ENCODE measurements around the gene PTGES3L. TPM values are rescaled to one million over a fixed set of nuclear protein-coding genes. Genes with fewer than 3 reads are reported as not detected.

The PTGES3L gene
- total and polyA plus RNA-seq, 2 of the 13 experiments (the other 11 are each of a cell fraction or from before 2014, with no cell fraction given), result 1.2 to 2.9 TPM

DNA sequence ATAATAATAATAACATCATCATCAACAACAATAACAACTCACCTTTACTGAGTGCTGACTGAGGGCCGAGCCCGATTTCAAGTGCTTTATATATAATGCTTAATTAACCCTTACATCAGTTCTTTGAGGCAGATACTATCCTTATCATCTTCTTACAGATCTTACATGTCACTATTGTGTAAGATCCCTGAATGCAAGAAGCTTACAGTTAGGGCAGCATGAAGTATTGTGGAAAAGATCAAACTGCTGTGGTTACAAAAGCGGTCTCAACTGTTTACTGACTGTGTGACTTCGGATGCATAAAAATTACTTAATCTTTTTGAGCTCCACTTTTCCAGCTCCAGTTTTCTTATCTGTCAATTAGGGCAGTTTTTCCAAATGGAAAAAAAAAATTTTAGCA, 39.1 kb upstream of the PTGES3L start:
- no peaks in the 10 kb centered on the region; a peak in 1 of 5 replicates for H3K27me3 ChIP-seq (ENCODE audit: control insufficient read depth in 1 of 2, insufficient read depth in 2 of 2, low read length in 2 of 2)
- H3K79me2 ChIP-seq (ENCODE audit: insufficient read depth, low read length), result peaks cover 26% of the 10 kb centered on the region

DNA sequence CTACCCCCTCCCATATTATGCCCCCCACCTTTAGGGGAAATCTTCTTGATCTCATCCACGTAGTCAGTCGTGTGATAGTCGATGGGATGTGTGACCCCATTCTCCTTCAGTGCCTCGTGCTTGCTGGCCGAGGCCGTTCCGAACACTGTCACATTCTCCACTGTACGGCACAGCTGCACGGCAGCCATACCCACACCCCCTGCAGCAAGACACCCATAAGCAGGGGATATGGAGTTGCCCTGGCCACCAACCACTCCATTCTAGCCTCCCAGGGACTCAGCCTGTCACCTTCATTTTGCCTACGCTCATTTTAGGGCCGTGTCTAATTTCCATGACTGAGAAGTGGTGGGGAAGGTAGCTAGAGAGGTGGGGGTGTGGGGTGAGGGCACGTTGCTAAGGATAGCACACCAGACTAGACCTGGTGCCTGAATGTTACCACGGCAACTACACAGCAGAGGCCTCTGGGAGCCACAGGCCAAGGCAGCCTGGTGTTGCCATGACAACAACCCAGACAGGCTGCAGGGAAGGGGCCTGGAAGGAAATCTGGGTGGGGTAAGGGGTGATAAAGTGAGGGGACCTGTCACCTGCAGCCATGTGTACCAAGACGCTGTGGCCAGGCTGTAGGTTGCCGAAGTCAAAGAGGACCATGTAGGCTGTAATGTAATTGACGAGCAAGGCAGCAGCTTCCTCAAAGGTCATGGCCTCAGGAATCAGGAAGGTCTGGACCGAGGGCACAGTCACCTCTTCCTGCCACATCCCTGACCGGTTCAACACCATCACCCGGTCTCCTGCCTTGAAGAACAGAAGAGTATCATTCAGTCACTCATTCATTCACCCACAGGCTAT, 38.4 kb upstream of the PTGES3L start:
- no TSS peak for BruUV-seq (replicated peaks)
- in situ Hi-C loops (cut with HindIII; ENCODE audit: extremely low pct_ligation_motif_present, low pct_unique_long_range_greater_than_20kb) (no loop called here), intact Hi-C loops (cut with micrococcal nuclease; ENCODE audit: unreplicated experiment) (no loop called here)
- WGBS (ENCODE audit: low lambda C conversion rate), result 97% methylated on average over 17 of the region's 19 CpGs
- Histone ChIP-seq H3K4me3 (replicated peaks in 1 of 3; ENCODE audit: insufficient read depth in 1 of 3, low read depth in 2 of 3, low read length in 3 of 3) (no peak overlapping the region), H3K36me3 (replicated peaks in 1 of 2; ENCODE audit: control insufficient read depth in 1 of 2, insufficient read depth in 2 of 2, low read length in 2 of 2) (peaks cover 30 to 63% of the 10 kb centered on the region in 2 experiments), H2AFZ (ENCODE audit: low read length) (no peak overlapping the region), H4K20me1 (ENCODE audit: insufficient read depth, low read length) (no peaks in the 10 kb centered on the region), H3K4me2 (ENCODE audit: low read depth, low read length) (no peak overlapping the region), H3K9ac (ENCODE audit: insufficient read depth, low read depth, low read length) (no peak overlapping the region), H3K9me3 (ENCODE audit: low read length) (no peaks in the 10 kb centered on the region), H3K79me2 (ENCODE audit: insufficient read depth, low read length) (peaks cover 26% of the 10 kb centered on the region), H3K27me3 (ENCODE audit: control insufficient read depth in 1 of 2, insufficient read depth in 2 of 2, low read length in 2 of 2) (no peaks in the 10 kb centered on the region; a peak in 1 of 5 replicates), H3K4me1 (ENCODE audit: insufficient read depth, low read length) (peaks cover 62% of the 10 kb centered on the region), H3K27ac (ENCODE audit: extremely low read length, insufficient read depth, low read length) (no peak overlapping the region)
- DNase-seq (ENCODE audit: low spot score) (no peak), ATAC-seq (no peak), FAIRE-seq (no peak)
- POLR2A ChIA-PET, result interaction anchor here (0.6 to 4.5 kb wide), 3 partner anchors 7 to 630 kb away, joined by 3 to 55 read pairs (median 7); partner anchors contain the start of genes RPL27 and STAT3
- CTCF ChIA-PET (ENCODE audit: low intra/inter-chr PET ratio, low total read pairs), result no interaction called here
- TF ChIP-seq AGO2 (optimal IDR thresholded peaks at IDR 0.05; ENCODE audit: low read depth, low read length), result peak; percentile 33
- TF ChIP-seq ZNF230 (CRISPR knock-in tag; IDR thresholded peaks at IDR 0.05), result no peak
- no peak for TF ChIP-seq ESRRA (CRISPR knock-in tag; IDR thresholded peaks at IDR 0.05; ENCODE audit: low read depth)
- TF ChIP-seq, protein P1, sequence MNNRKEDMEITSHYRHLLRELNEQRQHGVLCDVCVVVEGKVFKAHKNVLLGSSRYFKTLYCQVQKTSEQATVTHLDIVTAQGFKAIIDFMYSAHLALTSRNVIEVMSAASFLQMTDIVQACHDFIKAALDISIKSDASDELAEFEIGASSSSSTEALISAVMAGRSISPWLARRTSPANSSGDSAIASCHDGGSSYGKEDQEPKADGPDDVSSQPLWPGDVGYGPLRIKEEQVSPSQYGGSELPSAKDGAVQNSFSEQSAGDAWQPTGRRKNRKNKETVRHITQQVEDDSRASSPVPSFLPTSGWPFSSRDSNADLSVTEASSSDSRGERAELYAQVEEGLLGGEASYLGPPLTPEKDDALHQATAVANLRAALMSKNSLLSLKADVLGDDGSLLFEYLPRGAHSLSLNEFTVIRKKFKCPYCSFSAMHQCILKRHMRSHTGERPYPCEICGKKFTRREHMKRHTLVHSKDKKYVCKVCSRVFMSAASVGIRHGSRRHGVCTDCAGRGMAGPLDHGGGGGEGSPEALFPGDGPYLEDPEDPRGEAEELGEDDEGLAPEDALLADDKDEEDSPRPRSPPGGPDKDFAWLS (CRISPR knock-in tag; IDR thresholded peaks at IDR 0.05; ENCODE audit: borderline replicate concordance), result no peak
- TF ChIP-seq ZNF264 (CRISPR knock-in tag; IDR thresholded peaks at IDR 0.05), result no peak
- TF ChIP-seq ZNF75D (CRISPR knock-in tag; IDR thresholded peaks at IDR 0.05; ENCODE audit: borderline replicate concordance), result no peak
- peak; percentile 81 for TF ChIP-seq RFX1 (IDR thresholded peaks at IDR 0.05)
- TF ChIP-seq, protein P2, sequence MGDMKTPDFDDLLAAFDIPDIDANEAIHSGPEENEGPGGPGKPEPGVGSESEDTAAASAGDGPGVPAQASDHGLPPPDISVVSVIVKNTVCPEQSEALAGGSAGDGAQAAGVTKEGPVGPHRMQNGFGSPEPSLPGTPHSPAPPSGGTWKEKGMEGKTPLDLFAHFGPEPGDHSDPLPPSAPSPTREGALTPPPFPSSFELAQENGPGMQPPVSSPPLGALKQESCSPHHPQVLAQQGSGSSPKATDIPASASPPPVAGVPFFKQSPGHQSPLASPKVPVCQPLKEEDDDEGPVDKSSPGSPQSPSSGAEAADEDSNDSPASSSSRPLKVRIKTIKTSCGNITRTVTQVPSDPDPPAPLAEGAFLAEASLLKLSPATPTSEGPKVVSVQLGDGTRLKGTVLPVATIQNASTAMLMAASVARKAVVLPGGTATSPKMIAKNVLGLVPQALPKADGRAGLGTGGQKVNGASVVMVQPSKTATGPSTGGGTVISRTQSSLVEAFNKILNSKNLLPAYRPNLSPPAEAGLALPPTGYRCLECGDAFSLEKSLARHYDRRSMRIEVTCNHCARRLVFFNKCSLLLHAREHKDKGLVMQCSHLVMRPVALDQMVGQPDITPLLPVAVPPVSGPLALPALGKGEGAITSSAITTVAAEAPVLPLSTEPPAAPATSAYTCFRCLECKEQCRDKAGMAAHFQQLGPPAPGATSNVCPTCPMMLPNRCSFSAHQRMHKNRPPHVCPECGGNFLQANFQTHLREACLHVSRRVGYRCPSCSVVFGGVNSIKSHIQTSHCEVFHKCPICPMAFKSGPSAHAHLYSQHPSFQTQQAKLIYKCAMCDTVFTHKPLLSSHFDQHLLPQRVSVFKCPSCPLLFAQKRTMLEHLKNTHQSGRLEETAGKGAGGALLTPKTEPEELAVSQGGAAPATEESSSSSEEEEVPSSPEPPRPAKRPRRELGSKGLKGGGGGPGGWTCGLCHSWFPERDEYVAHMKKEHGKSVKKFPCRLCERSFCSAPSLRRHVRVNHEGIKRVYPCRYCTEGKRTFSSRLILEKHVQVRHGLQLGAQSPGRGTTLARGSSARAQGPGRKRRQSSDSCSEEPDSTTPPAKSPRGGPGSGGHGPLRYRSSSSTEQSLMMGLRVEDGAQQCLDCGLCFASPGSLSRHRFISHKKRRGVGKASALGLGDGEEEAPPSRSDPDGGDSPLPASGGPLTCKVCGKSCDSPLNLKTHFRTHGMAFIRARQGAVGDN (CRISPR knock-in tag; IDR thresholded peaks at IDR 0.05), result peak; percentile 33

More for the DNA sequence above, 39.1 kb upstream of the PTGES3L start:
- Histone ChIP-seq H3K4me2 (ENCODE audit: low read depth, low read length) (no peak overlapping the region), H3K4me3 (replicated peaks in 1 of 3; ENCODE audit: insufficient read depth in 1 of 3, low read depth in 2 of 3, low read length in 3 of 3) (no peak overlapping the region), H3K4me1 (ENCODE audit: insufficient read depth, low read length) (peaks cover 56% of the 10 kb centered on the region), H3K9ac (ENCODE audit: insufficient read depth, low read depth, low read length) (no peak overlapping the region), H3K27ac (ENCODE audit: extremely low read length, insufficient read depth, low read length) (no peak overlapping the region), H3K36me3 (replicated peaks in 1 of 2; ENCODE audit: control insufficient read depth in 1 of 2, insufficient read depth in 2 of 2, low read length in 2 of 2) (peaks cover 26 to 56% of the 10 kb centered on the region in 2 experiments), H4K20me1 (ENCODE audit: insufficient read depth, low read length) (no peaks in the 10 kb centered on the region), H2AFZ (ENCODE audit: low read length) (no peak overlapping the region), H3K9me3 (ENCODE audit: low read length) (no peaks in the 10 kb centered on the region)
- CTCF ChIA-PET (ENCODE audit: low intra/inter-chr PET ratio, low total read pairs), result no interaction called here
- WGBS (ENCODE audit: low lambda C conversion rate), result 90% methylated on average over 4 of the region's 4 CpGs
- POLR2A ChIA-PET, result interaction anchor here (1.6 to 4.5 kb wide), 2 partner anchors 8 to 21 kb away, joined by 7 to 55 read pairs; partner anchors contain the start of gene RPL27
- no peak for FAIRE-seq
- in situ Hi-C loops (cut with HindIII; ENCODE audit: extremely low pct_ligation_motif_present, low pct_unique_long_range_greater_than_20kb) (no loop called here), intact Hi-C loops (cut with micrococcal nuclease; ENCODE audit: unreplicated experiment) (no loop called here)
- TF ChIP-seq CEBPB (IDR thresholded peaks at IDR 0.05; ENCODE audit: borderline replicate concordance, low read depth, low read length), result peak; percentile 45; the same call in 1 of the 2 replicates
- TF ChIP-seq RAD21 (CRISPR knock-in tag; IDR thresholded peaks at IDR 0.05), result no peak
- DNase-seq (ENCODE audit: low spot score), result no peak
- no peak for ATAC-seq
- no TSS peak for BruUV-seq (replicated peaks)

All from HepG2 (cell line).